ENCODE measurements around the gene KRT81.
"Not testable (repeated sequence)": the region's sequence is repeated elsewhere in the genome, so short reads cannot be mapped to it uniquely, and the experiment has no call there.

KRT81 gene

DNA sequence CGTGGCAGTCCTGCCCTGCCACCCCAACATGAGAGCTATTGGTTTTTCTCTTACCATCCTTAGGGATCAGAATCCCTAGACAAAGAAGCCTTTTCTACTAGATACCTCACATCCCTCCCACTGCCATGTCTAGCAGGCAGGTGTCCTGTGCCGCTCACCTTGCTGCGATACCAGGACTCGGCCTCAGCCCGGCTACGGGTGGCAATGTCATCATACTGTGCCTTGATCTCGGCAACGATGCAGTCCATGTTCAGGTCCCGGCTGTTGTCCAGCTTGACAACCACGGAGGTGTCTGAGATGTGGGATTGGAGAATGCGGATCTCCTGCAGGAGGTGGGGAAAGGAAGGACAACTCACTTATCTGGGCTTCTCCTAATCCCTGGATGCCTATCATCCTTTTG, 25.4 kb upstream of the KRT81 start:
- DNase-seq = no peak

DNA sequence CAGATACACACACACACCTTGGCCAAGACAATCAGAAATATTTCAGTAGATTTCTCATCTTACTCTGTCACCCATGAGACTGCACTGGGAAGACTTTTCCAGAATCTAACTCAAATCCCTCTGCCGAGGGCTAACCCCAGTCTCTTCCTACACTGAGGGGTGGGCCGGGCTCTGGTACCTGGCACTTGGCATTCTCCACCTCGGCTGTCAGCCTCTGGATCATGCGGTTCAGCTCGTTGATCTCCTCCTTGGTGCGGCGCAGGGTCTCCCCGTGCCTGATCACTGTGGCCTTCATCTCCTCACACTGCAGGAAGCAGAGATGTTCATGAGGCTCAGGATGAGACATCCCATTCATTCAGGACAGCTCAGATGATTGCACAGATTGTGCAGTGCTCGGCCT, 25.0 kb upstream of the KRT81 start:
- DNase-seq = no peak

- DNase-seq = not testable (repeated sequence)
Observed at GRCh38 chr12:52315721-52316120, 24.4 kb upstream of the KRT81 start.

DNA sequence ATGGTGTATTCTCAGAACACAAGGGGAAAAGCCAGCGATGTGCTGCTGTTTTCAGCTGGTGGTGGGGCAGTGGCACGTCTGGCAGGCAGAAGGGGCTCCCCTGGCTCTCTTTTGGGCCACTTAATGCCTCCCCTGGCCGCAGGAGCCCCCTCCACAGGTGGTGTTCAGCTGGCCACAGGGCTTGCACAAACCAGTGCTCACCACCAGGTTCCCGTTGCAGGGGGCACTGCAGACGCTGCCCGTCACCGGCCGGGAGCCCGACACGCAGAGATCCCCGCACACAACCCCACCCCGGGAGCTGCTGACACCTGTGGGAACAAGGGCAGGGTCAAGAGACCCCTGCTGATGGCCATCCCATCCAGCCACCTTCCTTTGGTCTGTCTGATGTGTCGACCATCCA, 23.2 kb upstream of the KRT81 start:
- no peak for DNase-seq

- no peak for DNase-seq
Observed at GRCh38 chr12:52313926-52314325, 22.6 kb upstream of the KRT81 start.

GRCh38 chr12:52313461-52313860, 22.1 kb upstream of the KRT81 start:
- no peak for DNase-seq

DNA sequence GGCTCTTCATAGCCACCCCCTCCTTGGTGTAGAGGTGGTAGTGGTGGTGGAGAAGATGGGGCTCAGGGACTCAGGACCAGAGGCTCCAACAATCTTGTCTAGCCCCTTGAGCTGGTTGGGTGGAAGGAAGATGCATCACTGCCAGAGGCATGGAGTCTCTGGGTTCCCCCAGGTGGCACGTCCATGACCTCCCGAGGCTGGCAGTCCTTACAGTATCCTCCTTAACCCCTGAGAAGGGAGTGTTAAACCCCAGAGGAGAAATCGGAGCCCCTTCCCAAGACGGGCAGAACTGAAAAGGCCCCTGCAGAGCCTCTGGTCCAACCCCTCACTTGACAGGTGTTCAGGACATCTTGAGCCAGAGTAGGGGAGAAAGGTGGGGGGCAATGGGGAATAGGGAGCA, 20.8 kb upstream of the KRT81 start:
- no peak for DNase-seq

DNA sequence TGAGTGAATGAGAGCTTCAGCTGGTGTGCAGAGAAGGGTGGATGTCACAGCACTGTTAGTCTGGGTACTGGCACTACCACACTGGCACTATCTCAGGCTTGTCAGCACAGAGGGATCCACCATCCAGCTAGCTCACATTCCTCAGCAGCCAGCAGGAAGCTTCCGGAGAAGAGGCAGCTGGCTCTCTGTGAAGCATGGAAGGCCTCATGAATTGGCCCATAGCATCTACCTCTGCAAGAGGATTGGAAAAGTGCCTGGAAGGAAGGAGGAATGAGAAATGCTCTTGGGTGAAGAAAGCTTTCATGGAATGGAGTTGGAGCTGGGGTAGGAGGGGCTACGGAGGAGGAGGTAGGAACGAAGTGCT, 19.9 kb upstream of the KRT81 start:
- DNase-seq = no peak

GRCh38 chr12:52310622-52311284, 19.4 kb upstream of the KRT81 start:
- DNase-seq = no peak

- DNase-seq = no peak
Observed at GRCh38 chr12:52308806-52309425, 17.6 kb upstream of the KRT81 start.

DNA sequence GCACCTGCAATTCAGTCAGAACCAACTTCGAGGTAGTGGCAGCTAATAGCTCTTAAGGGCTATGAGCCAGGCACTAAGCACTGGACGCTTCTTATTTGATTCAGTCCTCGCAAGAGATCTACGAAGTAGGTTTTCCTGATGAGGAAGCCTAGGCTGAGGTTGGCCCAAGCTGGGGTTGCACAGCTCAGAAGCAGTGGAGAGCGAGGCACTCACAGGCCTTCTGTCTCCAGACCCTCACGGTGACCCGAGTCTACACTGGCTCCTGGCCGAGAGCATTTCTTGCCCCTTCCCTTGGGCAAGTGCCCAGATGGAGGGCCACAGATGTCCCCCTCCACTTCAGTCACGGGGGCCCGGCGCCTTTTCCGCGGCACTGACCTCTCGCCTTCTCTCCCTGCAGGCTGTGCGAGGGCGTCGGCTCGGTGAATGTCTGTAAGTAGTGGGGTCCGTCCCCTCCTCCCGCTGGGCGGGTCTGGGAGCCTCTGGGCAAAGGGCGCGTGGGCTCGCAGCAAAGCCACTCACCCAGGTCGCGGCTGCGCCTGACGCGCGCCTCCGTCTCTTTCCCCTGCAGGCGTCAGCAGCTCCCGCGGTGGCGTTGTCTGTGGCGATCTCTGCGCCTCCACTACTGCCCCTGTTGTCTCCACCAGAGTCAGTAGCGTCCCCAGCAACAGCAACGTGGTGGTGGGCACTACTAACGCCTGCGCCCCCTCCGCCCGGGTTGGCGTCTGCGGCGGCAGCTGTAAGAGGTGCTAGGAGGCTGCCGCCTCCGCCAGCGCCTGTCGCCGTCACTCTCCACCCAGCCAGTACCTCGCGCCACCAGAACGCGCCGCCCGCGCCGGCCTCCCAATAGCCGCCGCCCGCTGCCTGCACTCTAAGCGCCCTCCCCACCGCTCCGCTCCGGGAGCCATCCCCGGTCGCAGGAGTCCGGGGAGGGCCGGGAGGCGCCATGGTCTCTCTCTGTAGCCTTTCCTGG, 16.8 kb upstream of the KRT81 start:
- no peak for DNase-seq

DNA sequence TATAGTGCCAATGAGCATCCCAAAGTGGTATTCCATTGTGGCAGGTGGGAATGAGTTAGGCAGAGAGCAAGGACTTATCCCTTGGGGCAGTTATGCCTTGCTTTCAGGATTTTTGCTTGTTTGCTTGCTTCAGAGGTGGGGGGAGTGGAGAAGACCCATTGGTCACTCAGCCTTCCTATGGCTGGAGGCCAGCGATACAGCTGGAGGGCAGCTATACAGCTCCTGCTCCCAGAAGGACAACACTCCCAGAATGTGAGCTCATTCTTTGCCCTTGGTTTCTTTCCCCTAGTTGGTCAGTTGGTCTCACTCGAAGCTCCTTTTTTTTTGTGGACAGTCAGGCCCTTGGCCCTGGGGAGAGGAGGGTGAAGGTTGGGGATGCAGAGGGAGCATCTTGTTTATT, 15.4 kb upstream of the KRT81 start:
- no peak for DNase-seq

DNA sequence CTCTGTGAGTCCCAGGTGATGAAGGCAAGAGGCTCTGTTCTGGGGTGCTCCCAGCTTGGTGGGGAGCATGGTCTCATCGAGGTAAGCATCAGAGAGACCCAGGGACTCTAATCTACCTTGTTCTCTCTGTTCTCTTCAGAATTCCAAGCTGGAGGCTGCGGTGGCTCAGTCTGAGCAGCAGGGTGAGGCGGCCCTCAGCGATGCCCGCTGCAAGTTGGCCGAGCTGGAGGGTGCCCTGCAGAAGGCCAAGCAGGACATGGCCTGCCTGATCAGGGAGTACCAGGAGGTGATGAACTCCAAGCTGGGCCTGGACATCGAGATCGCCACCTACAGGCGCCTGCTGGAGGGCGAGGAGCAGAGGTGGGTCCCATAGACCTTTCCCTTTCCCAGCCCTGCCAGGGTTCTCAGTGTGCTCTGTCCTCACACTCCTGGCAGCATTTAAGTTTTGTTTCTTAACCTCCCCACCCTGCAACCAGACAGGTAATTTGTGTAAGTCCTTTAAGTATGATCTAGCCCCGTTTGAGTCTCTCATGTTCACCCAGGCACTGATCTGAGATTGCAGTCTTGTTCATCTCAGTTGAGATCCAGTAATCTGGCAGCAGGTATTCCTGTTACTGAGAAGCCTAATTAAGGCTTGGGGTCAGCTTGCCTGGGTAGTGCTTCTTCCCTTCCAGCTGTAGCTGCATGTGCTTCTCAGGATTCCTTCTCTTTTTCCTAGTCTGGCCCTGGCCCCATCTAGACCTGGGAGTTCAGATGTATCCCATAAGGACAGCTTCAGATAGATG, 14.8 kb upstream of the KRT81 start:
- no peak for DNase-seq

DNA sequence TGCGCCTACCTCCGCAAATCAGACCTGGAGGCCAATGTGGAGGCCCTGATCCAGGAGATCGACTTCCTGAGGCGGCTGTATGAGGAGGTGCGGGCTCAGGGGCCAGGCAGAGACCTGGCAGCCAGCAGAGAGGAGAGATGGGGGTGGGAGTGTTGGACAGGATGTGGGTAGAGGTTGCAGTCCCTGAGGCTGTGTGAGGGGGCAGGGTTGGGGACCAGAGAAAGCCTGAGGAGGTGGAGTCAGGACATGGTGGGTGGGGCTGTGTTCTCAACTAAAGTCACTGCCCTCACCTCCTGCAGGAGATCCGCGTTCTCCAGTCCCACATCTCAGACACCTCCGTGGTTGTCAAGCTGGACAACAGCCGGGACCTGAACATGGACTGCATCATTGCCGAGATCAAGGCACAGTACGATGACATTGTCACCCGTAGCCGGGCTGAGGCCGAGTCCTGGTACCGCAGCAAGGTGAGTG, 13.6 kb upstream of the KRT81 start:
- not testable (repeated sequence) for DNase-seq

- not testable (repeated sequence) for DNase-seq
Observed at GRCh38 chr12:52302242-52302914, 11.0 kb upstream of the KRT81 start.

DNA sequence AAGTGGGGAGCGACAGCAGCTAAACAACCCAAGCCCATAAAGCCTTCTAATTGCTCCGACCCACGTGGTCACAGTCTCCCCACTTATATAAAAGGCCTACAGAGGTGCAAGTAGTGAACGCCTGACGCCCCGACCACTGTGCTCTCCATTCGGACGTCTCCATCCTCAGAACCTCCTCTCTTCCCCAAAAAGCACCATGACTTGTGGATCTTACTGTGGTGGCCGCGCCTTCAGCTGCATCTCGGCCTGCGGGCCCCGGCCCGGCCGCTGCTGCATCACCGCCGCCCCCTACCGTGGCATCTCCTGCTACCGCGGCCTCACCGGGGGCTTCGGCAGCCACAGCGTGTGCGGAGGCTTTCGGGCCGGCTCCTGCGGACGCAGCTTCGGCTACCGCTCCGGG, 10.4 kb upstream of the KRT81 start:
- not testable (repeated sequence) for DNase-seq

GRCh38 chr12:52300796-52301691, 9.7 kb upstream of the KRT81 start:
- DNase-seq = no peak

DNA sequence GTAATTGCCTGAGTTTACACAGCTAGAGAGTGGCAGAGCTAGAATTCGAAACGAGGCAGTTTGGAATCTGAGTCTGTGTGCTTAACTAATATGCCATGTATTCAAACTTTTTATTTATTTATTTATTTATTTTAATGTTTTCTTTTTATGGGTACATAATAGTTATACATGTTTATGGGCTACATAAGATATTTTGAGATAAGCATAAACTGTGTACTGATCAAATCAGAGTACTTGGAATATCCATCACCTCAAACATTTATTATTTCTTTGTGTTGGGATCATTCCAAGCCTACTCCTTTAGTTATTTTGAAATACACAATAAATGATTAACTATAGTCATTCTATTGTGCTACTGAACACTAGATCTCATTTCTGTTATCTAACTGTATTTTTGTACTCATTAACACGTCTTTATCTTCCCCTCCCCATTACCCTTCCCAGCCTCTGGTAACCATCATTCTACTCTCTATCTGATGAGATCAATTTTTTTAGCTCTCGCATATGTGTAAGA, 7.4 kb upstream of the KRT81 start:
- no peak for DNase-seq

DNA sequence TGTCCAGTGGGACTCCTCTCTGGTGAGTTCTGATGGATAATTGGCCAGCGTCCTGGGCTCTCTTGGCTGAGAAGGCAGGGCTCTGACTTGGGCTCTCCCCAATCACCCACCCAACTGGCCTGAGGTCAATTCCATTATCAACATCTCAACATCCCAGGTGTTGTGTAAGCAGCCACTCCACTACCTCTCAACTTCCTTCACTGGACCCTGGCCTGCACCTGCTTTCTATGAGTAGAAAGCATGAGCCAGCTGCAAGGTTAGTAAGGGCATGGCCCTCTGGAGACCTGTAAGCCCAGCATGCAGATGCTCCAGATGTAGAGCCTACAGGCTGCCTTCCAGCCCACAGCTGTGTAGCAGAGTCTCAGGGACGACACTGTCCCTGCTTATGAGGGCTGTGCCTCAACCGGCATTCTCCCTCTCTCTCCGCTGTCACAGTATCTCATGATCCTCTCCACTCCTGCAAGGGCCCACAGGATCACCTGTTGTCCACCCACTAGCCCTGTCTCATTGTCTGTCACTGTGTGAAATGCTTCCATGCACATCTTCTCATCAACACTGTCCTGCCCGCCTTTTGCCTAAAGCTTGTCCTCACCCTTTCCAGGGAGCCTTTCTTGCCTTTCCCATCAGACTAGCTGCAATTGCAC, 5.4 kb upstream of the KRT81 start:
- no peak for DNase-seq

DNA sequence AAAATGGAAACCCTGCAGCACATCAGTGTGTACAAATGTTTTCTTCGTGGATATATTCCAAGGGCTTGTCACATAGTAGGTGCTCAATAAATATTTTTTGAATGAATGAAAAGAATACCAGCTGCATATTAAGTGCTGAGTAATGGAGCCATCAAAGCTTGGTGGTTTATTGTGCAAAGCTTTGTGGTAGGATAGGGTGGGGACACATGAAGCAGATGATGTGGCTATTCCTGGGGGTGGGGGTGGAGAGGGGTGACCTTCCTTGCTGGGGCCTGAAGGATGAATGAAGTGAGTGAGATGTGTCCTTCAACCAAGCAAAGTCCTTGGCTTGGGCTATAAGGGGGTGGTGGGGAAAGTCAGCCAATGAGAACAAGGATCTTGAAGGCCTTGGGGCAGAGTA, 4.3 kb upstream of the KRT81 start:
- no peak for DNase-seq
